ENCODE results near the gene DES.

DES gene

DNA sequence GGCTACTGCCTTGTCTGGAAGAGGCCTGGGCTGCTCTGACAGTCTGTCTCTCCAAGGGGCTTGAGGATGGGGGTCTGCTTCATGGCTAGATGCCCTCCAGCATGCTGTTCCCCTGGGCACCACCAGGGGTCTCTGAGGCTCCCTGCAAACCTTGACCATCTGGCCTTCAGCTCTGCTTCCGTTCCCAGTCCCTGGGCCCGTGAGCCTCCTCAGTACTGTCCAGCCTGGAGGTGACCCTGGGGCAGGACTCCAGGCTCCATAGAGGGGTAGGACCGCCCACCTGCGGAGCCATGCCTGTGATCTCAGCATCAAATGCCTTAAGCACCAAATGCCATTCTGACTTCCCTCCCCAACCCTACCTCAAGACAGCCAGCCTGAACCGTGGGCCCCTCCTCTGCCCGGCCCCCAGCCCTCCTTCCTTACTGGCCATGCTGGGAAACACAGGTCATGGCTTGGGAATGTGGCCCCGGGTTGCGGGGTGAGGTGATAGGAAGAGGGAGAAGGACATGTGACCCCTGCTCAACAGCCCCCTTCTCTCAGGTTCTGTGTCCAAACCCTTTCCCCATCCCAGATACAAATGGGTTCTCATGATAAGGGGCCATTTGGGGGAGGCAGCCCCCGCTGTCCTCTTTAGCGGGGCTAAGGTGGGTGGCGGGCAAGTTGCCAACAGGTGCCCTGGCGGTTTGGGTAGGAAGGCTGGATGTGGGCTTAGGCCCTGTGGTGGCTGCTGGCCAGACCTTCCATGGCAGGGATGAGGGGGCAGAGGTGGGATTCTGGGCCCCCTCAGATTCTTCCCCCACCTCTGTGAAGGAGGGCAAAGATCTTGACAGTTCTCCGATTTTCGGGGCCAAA lies 41.5 kb downstream of the DES start:
- DNase-seq, result no peak

DNA sequence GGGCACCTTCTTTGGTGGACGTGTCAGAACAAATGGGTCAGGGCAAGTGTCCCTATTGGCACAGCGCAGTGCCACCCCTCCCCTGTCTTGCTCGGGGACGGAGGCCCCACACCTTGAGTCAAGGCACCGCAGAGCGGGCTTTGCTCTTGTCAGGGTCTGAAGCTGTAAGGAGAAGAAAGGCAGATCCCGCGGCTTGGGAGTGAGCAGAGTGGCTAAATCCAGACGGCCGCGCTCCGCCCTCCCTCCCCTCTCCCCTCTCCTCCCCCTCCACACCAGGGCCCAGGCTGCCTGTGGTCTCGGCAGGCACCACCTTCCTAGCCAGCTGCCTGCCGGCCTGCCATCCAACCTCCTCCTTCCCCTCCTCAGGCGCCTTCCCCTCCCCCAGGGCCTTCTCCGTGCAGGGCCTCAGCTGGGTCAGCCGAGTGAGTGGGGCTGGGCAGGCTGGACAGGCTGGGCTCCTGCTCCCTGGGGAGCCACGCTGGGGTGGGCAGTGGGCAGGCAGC lies 42.3 kb downstream of the DES start:
- DNase-seq, result no peak

DNA sequence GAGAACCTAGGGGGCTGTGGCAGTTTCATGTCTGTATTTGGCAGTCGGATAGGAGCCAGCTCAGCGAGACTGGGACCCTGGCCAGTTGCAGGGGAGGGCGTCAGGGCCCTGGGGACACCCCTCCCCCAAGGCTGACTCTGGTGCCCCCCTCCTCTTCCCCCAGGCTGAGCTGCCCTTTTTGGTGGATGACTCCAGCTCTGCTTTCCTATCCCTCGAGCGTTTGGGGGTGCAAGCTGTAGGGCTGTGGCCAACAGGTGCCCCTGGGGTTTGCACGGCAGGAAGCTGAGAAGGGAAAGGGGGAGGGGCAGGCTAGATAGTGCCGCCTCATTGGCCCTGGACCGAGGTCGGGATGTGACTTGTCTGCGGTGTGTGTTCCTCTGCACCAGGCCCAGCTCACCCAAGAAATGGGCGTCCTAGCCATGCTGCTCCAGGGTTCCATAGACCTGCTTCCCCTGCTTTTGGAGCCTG lies 42.9 kb downstream of the DES start:
- DNase-seq, result no peak

DNA sequence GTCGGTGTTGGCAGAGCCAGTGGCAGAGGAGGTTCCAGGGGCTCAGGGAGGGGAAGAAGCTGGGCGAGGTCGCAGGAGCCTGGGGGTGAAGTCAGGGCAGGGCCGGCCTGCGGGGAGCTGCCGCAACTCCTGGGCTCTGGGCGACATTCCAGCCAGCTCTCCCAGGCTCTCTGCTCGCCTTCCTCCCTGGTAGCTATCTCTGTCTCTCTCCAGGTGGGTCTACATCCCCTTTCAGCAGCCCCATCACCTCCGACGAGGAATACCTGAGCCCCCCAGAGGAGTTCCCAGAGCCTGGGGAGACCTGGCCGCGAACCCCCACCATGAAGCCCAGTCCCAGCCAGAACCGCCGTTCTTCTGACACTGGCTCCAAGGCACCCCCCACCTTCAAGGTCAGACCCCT lies 43.5 kb downstream of the DES start:
- DNase-seq, result no peak

DNA sequence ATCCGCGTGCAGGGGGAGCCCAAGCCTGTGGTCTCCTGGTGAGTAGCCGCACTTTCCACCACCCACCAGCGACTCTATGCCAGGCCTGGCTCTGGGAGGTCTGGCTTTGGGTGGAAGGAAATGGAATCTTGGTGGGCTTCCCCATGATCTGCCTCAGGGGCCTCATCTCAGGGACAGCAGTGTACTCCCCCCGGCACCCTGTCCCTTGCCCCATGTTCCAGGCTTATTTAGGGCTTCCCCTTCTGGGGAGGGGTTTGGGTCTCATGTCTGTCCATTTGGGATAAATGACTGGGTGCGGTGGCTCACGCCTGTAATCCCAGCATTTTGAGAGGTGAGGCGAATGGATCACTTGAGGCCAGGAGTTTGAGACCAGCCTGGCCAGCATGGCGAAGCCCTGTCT lies 44.2 kb downstream of the DES start:
- no peak for DNase-seq

DNA sequence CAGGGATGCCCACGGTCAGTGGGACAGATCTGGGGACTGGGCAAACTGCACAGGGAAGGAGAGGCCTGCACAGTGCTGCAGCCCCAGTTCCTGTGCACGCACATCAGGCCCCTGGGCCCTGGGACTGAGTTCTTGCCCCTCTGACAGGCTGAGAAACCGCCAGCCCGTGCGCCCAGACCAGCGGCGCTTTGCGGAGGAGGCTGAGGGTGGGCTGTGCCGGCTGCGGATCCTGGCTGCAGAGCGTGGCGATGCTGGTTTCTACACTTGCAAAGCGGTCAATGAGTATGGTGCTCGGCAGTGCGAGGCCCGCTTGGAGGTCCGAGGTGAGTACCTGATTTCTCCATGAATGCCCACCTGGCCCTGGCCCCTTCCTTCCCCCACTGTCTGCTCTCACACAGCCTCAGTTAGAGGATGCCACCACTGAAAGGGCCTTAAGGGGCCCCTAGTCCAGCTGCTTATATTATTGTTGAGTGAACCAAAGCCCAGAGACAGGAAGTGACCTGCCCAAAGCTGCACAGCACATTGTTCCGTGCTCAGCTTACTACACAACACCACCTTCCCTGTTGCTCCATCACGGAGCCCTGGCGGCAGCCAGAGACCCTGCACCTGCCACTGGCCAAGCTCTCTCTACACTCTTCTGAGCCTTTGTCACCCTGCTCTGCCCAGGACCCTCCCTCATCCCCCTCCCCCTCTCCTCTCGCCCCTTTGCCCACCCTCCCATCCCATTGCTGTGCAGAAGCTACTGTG lies 46.3 kb downstream of the DES start:
- no peak for DNase-seq

DNA sequence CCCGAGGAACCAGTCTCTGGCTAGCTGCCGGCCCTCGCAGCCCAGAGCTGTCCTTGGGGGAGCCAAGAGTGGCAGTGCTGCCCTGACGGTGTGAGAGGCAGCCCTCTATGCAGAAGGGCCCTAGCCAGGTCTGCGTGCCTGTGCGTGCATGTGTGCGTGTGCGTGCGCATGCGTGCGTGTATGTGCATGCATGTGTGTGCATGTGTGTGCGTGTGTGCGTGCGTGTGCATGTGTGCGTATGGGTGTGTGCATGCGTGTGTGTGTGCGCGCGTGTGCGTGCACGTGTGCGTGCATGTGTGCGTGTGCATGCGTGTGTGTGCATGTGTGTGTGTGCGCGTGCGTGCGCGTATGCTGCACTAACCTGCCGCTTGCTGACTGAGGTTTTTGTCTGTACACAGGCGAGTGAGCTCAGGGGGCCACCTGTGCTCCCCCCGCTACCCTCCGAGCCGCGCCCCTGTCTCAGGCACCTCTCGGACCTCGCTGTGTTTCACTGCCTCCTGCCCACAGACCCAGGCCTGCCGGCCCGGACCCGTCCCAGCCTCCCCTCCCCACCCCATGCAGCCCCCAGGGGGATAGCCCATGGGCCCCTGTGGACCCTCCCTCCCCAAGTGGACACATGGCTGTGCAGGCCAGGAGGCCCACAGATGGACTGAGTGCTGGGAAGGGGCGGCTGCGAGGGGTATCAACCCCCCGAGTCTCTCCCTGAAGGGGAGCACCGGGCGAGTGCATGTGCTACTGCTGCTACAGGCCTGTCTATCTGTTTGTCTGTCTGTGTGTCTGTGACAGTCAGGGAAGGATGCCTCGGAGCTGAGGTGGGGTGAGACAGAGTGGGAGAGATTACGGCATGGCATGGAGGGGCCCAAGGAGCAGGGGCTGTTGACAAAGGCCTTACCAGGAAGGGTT lies 47.7 kb downstream of the DES start:
- DNase-seq, result no peak

DNA sequence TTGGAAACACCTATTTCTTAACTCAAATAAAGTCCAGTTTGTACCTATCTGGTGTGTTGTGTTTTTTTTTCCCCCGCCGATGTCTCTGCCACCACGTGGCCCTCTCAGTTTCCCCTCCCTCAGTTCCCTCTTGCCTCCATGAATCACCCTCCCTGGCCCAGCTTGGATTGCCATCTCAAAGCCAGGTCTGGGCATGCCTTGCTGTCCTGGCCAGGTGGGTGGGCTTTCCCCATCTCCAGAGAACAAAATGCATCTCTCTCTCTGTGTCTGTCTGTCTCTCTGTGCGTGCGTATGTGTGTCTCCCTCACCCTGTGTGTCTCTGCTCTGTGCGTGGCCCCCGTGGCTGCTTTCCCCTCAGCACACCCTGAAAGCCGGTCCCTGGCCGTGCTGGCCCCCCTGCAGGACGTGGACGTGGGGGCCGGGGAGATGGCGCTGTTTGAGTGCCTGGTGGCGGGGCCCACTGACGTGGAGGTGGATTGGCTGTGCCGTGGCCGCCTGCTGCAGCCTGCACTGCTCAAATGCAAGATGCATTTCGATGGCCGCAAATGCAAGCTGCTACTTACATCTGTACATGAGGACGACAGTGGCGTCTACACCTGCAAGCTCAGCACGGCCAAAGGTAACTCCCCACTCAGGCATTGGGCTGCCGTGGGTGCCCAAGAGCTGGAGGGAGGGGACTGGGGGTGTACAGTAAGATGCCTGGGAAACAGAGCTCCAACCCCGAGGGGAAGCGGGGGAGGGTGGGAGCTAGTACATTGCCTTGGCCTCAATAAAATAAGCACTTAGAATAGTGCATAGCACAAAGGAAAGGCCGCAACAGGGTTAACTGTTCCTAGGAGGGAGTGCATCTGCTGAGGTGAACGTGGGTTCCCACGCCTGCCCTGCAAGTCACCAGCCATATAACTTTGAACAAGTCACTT lies 48.9 kb downstream of the DES start:
- no peak for DNase-seq

DNA sequence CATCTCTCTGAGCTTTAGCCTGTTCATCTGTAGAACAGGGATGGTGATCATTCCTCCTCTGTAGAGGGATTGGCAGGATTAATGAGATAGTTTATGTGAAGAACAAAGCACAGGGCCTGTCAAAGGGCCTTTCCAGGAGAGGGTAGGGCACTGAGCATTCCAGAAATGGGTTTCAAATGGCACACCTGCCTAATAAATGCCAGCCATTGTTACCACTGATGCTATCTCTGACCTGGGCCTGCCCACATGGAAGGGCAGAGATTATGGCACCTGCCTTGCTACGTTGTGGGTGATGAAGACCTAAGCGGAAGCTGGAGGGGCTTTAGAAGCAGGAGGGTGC lies 49.5 kb downstream of the DES start:
- DNase-seq, result no peak

DNA sequence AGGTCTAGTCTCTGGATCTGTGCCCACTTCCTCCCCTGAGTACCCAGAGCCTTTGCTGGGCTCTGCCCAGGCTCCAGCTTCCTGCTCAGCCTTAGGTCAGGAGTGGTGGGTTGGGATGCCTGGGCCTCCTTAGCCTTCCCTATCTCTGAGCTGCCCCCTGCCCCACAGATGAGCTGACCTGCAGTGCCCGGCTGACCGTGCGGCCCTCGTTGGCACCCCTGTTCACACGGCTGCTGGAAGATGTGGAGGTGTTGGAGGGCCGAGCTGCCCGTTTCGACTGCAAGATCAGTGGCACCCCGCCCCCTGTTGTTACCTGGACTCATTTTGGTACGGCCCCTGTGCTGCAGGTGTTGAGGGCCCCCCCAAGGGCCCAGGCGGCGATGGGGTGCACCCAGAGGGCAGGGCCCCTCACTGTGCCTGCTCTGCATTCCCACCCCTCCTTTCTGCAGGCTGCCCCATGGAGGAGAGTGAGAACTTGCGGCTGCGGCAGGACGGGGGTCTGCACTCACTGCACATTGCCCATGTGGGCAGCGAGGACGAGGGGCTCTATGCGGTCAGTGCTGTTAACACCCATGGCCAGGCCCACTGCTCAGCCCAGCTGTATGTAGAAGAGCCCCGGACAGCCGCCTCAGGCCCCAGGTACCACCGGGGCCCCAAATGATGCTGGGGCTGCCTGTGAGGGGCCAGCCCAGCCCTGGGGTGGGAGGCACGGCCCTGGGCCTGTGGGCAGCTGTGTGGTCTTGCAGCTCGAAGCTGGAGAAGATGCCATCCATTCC lies 50.4 kb downstream of the DES start:
- no peak for DNase-seq

DNA sequence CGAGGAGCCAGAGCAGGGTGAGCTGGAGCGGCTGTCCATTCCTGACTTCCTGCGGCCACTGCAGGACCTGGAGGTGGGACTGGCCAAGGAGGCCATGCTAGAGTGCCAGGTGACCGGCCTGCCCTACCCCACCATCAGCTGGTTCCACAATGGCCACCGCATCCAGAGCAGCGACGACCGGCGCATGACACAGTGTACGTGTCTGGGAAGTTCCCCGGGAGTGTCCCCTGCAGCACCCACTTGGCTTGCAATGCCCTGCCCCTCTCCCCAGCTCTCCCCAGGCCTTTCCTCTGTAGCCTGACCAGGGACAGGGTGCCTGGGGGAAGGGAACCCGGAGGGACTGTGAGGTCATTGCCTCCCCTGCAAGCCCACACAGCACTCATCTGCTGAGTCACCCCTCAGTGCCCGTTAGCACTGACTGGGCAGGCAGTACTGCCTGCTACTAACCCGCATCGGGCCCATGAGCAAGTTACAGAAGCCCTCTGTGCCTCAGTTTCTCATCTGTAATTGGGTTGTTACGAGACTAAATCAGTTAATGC lies 51.1 kb downstream of the DES start:
- no peak for DNase-seq

DNA sequence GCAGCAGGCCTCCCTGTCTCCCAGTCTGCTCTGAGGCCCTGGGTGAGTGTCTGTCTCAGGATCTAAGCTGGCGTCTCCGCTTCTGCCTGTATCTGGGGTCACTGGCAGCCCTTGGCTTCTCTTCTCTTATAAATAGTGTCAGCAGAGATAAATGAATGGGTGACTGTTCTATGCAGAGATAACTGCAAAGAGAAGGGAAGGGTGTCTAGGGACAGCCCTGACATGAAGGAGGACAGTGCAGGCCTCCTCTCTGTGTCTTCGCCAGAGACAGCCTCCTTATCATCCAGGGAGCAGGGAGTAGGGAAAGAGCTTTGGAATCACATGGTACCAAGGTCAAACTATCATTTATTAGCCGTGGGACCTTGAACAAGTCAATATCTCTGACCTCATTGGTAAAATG lies 52.3 kb downstream of the DES start:
- DNase-seq, result no peak

DNA sequence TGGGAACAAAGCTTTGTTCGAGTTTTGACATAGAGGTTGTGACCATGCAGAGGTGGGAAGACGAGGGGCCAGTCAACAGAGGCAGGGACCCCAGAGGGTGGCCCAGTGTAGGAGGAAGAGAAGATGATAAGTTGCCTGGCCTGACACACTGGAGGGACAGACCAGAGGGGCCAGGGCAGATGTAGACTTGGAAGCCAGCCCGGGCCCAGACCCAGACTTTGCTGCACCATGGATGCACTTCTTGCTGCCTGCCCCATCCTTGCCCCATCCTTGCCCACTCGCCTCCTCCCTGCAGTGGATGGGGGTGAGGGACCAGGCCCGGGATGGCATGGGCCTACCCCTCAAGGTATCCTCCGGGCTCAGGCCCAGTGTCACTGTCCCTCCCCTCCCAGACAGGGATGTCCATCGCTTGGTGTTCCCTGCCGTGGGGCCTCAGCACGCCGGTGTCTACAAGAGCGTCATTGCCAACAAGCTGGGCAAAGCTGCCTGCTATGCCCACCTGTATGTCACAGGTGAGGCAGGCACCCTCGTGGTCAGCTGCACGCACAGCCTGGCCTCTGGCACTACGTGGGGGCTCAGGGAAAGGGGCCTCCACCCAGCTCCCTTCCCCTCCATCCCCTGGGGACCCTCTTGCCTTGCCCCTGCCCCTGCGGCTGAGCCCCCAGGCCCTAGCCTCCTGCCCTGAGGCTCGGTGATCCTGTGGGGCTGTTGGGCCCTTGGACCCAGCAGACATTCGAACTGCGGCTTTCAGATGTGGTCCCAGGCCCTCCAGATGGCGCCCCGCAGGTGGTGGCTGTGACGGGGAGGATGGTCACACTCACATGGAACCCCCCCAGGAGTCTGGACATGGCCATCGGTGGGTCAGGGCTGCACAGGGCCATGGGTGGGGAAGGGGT lies 53.5 kb downstream of the DES start:
- no peak for DNase-seq

DNA sequence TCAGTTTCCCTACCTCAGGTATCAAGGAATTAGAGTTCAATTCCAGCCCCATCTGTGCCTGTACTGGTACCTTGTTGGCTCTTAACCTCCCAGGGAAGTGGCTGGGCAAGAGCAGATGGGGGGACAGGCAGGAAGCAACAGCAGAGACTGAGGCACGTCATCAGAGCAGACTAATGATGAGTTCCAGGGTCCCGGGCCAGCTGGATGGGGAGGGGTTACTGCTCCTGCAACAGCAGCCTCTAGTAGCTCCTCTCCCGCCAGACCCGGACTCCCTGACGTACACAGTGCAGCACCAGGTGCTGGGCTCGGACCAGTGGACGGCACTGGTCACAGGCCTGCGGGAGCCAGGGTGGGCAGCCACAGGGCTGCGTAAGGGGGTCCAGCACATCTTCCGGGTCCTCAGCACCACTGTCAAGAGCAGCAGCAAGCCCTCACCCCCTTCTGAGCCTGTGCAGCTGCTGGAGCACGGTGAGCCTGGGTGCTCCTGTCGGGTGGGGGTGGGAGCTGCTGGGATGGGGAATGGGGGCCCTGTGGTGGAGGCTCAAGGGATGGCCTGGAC lies 54.5 kb downstream of the DES start:
- no peak for DNase-seq

DNA sequence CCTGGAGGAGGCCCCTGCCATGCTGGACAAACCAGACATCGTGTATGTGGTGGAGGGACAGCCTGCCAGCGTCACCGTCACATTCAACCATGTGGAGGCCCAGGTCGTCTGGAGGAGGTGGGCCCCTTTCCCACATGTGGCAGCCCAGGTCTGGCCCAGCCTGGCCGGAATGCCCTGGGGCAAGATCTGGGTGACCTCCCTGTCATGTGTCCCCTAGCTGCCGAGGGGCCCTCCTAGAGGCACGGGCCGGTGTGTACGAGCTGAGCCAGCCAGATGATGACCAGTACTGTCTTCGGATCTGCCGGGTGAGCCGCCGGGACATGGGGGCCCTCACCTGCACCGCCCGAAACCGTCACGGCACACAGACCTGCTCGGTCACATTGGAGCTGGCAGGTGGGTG lies 55.3 kb downstream of the DES start:
- DNase-seq, result no peak

DNA sequence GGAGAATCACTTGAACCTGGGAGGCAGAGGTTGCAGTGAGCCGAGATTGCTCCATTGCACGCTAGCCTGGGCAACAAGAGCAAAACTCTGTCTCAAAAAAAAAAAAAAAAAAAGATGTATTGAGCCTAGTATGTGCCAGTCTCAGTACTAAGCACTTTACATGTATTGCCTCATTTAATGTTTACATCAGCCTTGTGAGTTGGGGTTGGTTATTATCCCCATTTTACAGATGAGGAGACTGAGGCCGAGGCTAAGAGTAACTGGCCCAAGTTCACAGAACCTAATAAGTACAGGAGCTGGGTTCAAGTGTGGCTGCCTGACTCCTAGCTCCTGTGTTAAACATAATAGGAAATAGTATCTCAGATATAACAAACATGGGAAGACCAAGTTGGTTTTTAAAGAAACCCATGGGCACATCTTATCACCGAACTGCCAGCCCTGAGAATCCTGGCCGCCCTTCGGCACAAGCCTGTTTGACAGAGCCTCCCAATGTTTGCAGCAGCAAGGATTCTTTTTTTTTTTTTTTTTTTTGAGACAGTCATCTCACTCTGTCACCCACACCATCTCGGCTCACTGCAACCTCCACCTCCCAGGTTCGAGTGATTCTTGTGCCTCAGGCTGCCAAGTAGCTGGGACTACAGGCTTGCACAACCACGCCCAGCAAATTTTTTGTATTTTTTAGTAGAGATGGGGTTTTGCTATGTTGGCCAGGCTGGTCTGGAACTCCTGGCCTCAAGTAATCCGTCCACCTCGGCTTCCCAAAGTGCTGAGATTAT lies 56.3 kb downstream of the DES start:
- DNase-seq, result no peak

DNA sequence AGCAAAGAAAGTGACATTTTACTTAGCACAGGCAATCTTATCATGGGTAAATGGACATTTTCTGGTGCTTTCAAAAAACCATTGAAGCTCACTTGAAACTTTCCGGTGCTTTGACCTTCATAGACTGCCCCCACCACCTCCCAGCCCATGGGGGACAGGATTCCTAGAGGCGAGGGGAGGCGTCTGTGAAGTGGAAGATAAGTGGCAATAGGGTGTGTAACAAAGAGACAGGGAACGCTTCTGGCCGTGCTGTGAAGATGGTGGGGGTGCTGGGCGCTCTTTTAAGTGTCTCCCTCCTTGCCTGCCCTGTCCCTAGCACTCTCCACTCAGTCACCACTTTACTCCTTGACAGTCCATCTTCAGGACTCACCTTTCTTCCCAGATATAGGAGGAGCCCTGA lies 57.1 kb downstream of the DES start:
- DNase-seq, result no peak
